Esophagus squamous epithelium (tissue), 4 donors: ENCODE measurements around the gene FLNA.

Source experiments
- POLR2A ChIP-seq, 4 donors: fragments of 450-650 bp; IDR thresholded peaks; one replicate each; pipeline ENCODE4 v1.6.1; 2017; ENCODE audit warnings: antibody characterized with exemption in 4 of 4, mild to moderate bottlenecking in 4 of 4, moderate library complexity in 3 of 4
- TF ChIP-seq, protein P1 (sequence below), 6 experiments: fragments of 450-650 bp in 4 of 6; fragments of 200-600 bp in 2 of 6; sonication (generic) in 2 of 6; IDR thresholded peaks; one replicate each; pipeline ENCODE4 v1.5.1; 2016 to 2019; ENCODE audit warnings: antibody characterized with exemption in 6 of 6, mild to moderate bottlenecking in 4 of 6, moderate library complexity in 4 of 6

DNA sequence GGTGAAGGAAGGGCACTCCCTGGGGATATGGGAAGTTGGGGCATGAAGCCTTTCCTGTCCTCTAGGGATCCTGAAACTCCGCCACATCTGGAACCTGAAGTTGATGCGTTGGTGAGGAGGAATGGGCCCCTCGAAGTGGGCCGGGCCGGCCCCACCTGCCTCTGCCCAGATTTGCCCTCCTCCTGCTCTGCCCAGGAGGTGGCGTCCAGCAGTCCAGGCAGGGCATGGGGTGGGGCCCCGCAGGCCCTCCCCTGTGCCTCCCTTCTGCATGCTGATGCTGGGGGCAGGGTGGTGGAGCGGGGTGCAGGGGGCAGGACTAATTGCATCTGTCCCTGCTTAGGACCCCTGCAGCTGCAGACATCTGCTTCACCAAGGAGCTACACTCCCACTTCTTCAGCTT, 38.7 kb upstream of the FLNA start:
- TF ChIP-seq POLR2A (IDR thresholded peaks at IDR 0.05), result no peak
- TF ChIP-seq, protein P1, sequence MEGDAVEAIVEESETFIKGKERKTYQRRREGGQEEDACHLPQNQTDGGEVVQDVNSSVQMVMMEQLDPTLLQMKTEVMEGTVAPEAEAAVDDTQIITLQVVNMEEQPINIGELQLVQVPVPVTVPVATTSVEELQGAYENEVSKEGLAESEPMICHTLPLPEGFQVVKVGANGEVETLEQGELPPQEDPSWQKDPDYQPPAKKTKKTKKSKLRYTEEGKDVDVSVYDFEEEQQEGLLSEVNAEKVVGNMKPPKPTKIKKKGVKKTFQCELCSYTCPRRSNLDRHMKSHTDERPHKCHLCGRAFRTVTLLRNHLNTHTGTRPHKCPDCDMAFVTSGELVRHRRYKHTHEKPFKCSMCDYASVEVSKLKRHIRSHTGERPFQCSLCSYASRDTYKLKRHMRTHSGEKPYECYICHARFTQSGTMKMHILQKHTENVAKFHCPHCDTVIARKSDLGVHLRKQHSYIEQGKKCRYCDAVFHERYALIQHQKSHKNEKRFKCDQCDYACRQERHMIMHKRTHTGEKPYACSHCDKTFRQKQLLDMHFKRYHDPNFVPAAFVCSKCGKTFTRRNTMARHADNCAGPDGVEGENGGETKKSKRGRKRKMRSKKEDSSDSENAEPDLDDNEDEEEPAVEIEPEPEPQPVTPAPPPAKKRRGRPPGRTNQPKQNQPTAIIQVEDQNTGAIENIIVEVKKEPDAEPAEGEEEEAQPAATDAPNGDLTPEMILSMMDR (IDR thresholded peaks at IDR 0.05), result no peak
